Renal cortex interstitium (tissue), 15 donors: ENCODE data around the gene TRIM8. TPM values are rescaled to one million over a fixed set of nuclear protein-coding genes. Genes with fewer than 3 reads are reported as not detected.

Experiments used
- DNase-seq, 11 donors: peaks; one replicate each; pipeline ENCODE4 v3.0.0-alpha.2; 2013; ENCODE audit warnings: low read depth in 9 of 11, low spot score in 4 of 11; ENCODE audit errors: extremely low read depth in 1 of 11
- long read RNA-seq, 16 experiments: transcript quantifications; one replicate each; lab custom pipeline, GENCODE V29; 2026
- polyA plus RNA-seq, 3 donors: library from polyadenylated mRNA; unstranded; fragments of 120-200 nt; gene quantifications; one replicate each; pipeline ENCODE4 v1.2.1, GENCODE V29; 2013; ENCODE audit not compliant: insufficient read length in 3 of 3

TRIM8 gene, protein sequence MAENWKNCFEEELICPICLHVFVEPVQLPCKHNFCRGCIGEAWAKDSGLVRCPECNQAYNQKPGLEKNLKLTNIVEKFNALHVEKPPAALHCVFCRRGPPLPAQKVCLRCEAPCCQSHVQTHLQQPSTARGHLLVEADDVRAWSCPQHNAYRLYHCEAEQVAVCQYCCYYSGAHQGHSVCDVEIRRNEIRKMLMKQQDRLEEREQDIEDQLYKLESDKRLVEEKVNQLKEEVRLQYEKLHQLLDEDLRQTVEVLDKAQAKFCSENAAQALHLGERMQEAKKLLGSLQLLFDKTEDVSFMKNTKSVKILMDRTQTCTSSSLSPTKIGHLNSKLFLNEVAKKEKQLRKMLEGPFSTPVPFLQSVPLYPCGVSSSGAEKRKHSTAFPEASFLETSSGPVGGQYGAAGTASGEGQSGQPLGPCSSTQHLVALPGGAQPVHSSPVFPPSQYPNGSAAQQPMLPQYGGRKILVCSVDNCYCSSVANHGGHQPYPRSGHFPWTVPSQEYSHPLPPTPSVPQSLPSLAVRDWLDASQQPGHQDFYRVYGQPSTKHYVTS
- polyA plus RNA-seq = 100 to 1,000 TPM; 124 to 132 (median 127) TPM
- long read RNA-seq, donor 1, full-length matches to known transcripts = 13 of 13 reads
- long read RNA-seq, donor 1, partial matches to known transcripts = 0 of 13 reads
- long read RNA-seq, donor 1, other reads (novel, unspliced or antisense) = 0 of 13 reads
- long read RNA-seq, donor 2, full-length matches to known transcripts = 16 of 16 reads
- long read RNA-seq, donor 2, partial matches to known transcripts = 0 of 16 reads
- long read RNA-seq, donor 2, other reads (novel, unspliced or antisense) = 0 of 16 reads
- long read RNA-seq, donor 3, full-length matches to known transcripts = 32 of 32 reads
- long read RNA-seq, donor 3, partial matches to known transcripts = 0 of 32 reads
- long read RNA-seq, donor 3, other reads (novel, unspliced or antisense) = 0 of 32 reads
- long read RNA-seq, donor 4, full-length matches to known transcripts = 19 of 19 reads
- long read RNA-seq, donor 4, partial matches to known transcripts = 0 of 19 reads
- long read RNA-seq, donor 4, other reads (novel, unspliced or antisense) = 0 of 19 reads
- long read RNA-seq, donor 5 = 0 reads
- long read RNA-seq, donor 6, full-length matches to known transcripts = 23 of 23 reads
- long read RNA-seq, donor 6, partial matches to known transcripts = 0 of 23 reads
- long read RNA-seq, donor 6, other reads (novel, unspliced or antisense) = 0 of 23 reads
- long read RNA-seq, donor 7, full-length matches to known transcripts = 9 of 9 reads
- long read RNA-seq, donor 7, partial matches to known transcripts = 0 of 9 reads
- long read RNA-seq, donor 7, other reads (novel, unspliced or antisense) = 0 of 9 reads
- long read RNA-seq, donor 8, full-length matches to known transcripts = 38 of 38 reads
- long read RNA-seq, donor 8, partial matches to known transcripts = 0 of 38 reads
- long read RNA-seq, donor 8, other reads (novel, unspliced or antisense) = 0 of 38 reads
- long read RNA-seq, donor 9, full-length matches to known transcripts = 22 of 22 reads
- long read RNA-seq, donor 9, partial matches to known transcripts = 0 of 22 reads
- long read RNA-seq, donor 9, other reads (novel, unspliced or antisense) = 0 of 22 reads
- long read RNA-seq, donor 10, full-length matches to known transcripts = 15 of 15 reads
- long read RNA-seq, donor 10, partial matches to known transcripts = 0 of 15 reads
- long read RNA-seq, donor 10, other reads (novel, unspliced or antisense) = 0 of 15 reads
- long read RNA-seq, donor 11, full-length matches to known transcripts = 19 of 19 reads
- long read RNA-seq, donor 11, partial matches to known transcripts = 0 of 19 reads
- long read RNA-seq, donor 11, other reads (novel, unspliced or antisense) = 0 of 19 reads
- long read RNA-seq, donor 12, full-length matches to known transcripts = 10 of 10 reads
- long read RNA-seq, donor 12, partial matches to known transcripts = 0 of 10 reads
- long read RNA-seq, donor 12, other reads (novel, unspliced or antisense) = 0 of 10 reads
- long read RNA-seq, donor 13 = 0 reads
- long read RNA-seq, donor 14, full-length matches to known transcripts = 14 of 14 reads
- long read RNA-seq, donor 14, partial matches to known transcripts = 0 of 14 reads
- long read RNA-seq, donor 14, other reads (novel, unspliced or antisense) = 0 of 14 reads
- long read RNA-seq, donor 15, full-length matches to known transcripts = 13 of 80 reads
- long read RNA-seq, donor 15, partial matches to known transcripts = 67 of 80 reads
- long read RNA-seq, donor 15, other reads (novel, unspliced or antisense) = 0 of 80 reads
- long read RNA-seq, donor 16, full-length matches to known transcripts = 59 of 69 reads
- long read RNA-seq, donor 16, partial matches to known transcripts = 0 of 69 reads
- long read RNA-seq, donor 16, other reads (novel, unspliced or antisense) = 10 of 69 reads

GRCh38 chr10:102644066-102644645, at the start of gene TRIM8:
TSS of gene TRIM8 (plus strand) at chr10:102644479. CDS start at chr10:102644618, 139 bp downstream.
- no peak for DNase-seq

- no peak for DNase-seq
Observed at GRCh38 chr10:102595293-102595692, 49.0 kb upstream of the TRIM8 start.

DNA sequence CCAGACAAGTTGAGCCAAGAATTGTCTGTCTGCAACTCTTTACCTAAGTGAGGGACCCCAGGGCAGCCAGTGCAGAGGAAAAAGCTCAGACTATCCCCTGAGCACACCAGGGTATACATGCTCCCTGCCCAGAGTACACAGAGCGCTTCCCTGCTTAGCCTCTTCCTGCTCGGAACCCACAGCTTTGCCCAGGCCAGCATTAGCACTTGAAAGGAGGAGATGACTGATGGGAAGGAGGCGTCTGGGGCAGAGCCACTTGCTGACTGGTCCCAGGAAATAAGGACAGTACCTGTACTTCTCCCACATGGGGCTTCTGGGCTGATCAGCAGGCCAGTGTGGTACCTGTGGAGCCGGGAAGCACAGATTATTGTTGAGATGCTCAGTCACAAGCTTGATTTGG, 48.4 kb upstream of the TRIM8 start:
- no peak for DNase-seq

DNA sequence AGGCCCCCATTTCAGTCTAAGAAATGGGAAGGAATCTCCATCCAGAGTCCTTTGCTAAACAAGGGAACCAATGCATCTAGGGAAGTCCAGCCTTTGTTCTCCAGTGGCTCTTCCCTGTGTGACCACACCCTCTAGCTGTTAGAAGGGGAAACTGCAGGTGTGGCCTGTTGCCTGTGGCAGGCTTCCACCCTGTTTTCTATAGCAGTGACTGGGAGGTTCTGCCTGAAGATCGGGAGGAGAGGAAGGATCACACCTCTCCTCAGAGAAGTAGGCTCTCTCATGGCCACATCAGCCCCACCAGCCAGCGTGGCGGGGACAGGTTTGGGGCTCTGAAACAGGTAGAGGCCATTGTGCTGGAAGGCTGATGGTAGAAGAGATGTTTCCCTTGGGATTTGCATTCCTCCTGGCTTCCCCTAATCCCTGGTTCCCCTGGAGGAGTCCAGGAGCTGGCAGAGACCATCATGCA, 47.7 kb upstream of the TRIM8 start:
- no peak for DNase-seq

DNA sequence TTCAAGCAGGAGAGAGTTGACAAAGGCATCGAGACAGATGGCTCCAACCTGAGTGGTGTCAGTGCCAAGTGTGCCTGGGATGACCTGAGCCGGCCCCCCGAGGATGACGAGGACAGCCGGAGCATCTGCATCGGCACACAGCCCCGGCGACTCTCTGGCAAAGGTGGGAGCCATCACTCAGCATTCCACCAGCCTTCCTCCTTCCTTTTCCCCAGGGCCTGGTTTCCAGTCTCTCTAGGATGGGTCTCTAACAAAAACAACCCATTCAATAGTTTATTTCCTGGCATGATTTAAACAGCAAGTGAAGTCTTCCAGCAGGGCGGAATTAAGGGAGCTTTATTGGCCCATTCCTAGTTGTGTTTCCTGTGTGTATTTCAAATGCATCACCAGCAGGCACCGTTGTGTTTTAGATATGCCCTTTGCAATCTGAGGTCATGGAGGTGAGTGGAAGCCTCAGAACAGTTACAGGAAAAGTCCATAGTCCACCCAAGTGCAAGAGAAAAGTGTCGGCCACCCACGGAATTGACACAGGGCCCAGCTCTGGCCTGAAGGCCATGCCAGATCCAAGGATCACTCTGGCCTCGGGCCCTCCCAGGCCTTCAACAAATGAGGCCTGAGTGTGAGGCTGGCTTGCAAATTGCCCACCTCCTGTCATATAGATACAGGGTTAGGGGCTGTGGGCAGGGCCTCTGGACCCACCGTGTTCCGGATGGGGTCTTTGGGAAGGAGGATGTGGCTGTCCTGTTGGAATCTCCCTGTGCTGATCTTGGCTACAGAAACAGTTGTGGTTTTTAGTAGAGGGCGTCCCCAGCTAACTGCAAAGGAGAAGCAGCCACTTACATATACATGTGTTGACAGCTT, 46.9 kb upstream of the TRIM8 start:
- DNase-seq = no peak

GRCh38 chr10:102598243-102598642, 46.0 kb upstream of the TRIM8 start:
- DNase-seq = no peak

GRCh38 chr10:102599565-102600327, 44.5 kb upstream of the TRIM8 start:
- DNase-seq = no peak

DNA sequence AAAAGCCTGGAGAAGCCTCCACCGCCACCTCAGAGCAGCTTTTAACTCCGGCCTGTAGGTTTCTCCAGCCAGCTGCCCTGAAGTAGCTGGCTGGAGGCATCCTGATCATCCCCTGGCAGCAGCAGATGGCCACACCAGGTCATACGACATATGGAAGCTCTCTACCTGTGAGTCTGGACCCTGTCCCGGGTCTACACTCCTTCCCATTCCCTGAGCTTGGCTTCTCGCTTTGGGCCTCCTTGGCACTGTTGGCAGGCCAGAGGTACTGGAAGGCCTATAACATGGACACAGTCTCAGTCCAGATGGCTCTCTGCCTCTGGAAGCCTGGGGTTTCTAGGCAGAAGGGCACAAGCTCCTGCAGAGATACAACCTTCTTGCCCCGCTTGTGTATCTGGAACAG, 43.5 kb upstream of the TRIM8 start:
- no peak for DNase-seq

DNA sequence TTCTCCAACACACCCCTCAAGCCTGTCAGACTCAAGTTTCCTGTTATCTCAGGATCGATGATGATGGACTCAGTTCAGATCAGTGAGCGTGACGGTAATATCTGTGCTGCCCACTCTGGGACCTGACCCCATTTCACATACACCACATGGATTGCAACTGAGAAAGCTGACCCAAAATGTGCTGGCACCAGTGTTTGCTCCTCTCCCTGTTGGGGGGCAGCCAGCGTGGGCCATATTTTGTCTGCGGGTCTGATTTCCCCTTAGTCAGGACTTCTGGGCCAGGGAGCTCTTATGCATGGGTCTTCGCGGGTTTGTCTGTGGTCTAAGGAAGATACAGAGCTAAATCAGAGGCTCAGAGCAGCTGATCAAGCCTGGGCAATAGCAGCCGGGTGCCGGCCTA, 42.6 kb upstream of the TRIM8 start:
- DNase-seq = no peak

DNA sequence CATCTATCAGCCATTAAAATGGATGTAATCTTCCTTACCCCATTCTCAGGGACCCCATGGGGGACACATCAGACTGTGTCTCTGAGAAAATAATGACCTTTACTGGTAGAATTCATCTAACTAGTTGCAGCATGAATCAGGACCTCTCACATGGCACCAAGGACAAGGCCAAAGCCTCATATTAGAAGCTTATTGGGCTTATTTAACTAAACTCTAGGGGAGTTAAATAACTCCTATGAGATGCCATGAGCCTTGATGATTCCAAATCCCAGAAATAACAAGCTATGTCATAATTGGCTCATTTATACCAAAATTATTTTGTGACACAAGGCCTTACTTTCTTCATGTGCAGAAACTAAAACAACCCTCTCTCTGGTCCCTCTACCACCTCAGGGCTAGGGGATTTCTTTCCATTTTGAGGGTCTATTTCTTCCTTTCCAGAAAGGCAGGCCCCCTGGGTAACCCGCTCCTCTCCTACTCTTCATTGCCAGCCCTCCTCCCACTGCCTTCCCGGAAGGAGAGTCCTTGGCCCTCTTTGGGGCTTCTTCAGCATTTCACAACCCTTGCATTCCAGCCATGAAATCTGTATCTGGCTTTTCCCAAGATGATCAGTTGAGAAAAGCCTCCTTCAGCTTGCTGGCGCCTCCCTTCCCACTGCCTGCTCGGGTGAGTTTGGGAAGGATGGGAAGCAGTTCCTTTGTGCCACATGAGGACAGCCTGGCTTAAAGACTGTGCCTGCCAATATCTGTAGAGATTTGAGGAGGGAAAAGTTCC, 41.8 kb upstream of the TRIM8 start:
- DNase-seq = no peak

DNA sequence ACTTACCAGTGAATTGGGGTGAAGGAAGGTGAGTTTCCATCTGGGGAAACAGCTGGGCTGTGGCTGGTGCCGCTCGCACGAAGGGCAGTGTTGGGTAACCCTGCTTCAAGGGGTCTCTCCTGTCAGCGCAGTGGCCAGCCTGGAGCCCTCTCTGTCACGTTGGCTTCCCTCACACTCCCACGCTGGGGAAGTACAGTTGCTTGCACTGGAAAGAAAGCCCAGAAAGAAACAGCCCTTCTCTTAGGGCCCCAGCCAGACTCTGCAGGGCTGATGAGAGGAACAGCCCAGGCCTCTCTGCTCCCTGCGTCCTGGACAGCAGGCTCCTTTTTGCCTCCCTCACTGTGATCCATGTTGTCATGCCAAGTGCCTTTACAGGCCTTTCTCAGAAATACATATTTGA, 40.3 kb upstream of the TRIM8 start:
- DNase-seq = no peak

GRCh38 chr10:102604439-102604841, 39.8 kb upstream of the TRIM8 start:
- DNase-seq = no peak

DNA sequence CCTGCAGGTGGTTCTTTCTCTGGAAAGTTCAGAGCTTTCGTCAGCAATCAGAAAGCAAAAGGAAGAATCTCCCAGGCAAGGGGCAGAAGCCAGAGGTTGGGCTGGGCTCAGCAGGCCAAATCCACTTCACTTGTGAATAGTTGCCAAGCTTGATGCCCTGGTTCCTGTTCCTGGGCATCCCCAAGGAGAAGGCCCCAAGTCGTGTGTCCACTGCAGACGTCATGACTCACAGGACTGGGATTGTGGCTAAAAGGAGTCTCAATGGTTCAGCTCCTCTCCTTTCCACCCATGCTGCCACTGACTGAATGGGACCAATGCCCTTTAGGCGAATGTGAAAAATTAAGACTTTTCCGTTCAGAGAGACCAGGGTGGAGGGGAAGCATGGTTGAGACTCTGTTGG, 38.6 kb upstream of the TRIM8 start:
- no peak for DNase-seq

GRCh38 chr10:102608487-102608886, 35.8 kb upstream of the TRIM8 start:
- no peak for DNase-seq
